NK-92 (cell line): Measurements from ENCODE around the gene LAMB4.

Experiments used
- DNase-seq: peaks from one replicate; lab custom pipeline; 2025; ENCODE audit not compliant: unreplicated experiment; lab: John Stamatoyannopoulos, UW

Gene LAMB4

DNA sequence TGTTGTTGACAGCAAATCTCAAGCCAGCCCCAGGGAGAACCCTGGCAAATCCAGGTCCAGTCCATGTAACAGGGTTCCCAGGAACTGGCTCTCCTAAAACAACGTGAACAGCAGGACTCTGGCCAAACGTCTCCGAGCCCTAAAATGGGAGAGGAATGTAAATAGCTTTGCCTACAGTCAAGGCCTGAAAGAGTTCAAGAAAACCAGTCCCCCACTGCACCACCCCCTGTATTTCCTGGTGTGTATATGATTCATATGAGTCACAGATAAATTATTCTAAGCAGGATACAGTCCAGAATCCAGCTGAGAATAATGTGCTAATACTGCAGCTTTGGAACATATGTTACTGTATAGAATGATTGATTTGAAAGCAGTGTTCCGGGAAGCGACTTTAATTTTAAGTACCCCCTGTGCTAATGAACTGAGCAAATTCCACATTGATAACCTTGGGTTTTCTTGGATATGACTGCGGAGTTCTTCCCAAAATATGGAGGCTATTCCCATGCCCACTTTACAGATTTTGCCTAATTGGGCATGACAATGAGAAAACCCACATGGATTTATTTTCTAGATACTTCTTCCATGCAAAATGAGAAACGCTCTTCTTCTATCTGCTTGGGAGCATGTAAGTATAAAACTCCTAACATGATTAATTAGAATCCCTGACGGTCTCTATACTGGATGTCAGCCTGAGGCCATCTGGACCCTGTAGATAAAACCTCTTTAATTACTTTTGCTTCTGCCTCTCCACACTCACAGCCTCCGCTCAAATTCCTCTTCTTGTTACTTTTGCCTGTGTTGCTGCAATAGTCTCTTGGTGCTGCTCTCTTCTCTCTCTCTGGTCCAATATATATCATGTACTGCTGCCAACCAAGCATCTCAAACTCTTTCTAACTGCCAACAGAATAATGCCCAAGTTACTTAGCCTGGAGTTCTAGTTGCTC is 50.2 kb downstream of the LAMB4 start:
- DNase-seq: no peak

DNA sequence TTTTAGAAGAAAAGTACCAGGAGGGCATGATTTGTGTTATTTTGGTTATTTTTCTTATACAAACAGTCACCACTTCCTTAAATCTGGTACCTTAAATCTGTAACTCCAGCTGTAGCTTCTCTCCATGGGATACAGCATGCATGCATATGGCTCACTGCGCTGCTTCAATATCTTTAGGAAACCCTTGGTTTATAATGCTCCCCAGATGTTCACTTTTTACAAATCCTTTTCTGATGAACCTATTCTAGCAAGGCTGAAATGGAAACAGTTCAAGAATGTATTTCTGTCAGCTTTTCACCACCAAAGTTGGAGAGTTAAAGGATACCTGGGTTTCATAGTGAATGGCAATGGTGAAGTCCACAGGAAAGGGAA is 50.9 kb downstream of the LAMB4 start:
- DNase-seq: no peak

DNA sequence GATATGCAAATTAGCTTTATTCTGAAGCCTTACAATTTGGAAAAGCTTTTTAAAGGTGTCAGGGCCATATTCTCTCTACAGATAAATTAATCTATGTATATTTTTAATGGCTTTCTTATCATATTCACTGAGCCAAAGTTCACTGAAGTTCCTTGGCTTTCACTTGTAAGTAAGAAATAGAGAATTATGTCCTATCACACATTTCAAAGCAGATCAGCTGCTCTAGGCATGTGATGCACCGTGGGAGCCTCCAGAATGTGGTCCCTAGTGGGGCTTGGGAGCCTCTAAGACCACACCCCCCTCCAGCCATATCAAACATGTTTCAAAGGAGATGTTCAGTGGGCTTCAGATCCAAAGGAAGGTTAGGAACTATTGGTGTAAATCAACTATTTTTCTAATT is 51.5 kb downstream of the LAMB4 start:
- DNase-seq: no peak

- no peak for DNase-seq
Measured at GRCh38 chr7:108078211-108078673, 51.9 kb downstream of the LAMB4 start.

DNA sequence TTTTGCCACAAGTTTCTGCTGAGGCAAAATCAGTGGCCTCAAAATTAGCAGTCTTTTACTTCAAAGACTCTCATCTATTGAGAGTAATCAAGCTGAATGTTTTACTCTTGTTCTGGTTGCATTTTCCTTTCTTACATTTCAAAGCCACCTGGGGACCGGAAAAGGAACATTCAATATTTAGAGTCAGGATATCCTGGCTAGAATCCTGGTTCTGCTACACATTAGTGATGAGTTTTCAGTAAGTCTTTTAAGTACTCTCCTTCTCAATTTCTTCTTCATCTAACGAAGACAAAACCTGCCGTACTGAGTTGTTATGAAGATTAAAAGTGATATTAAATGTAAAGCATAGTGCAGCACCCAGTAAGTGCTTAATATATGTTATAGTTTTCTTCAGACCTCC is 52.5 kb downstream of the LAMB4 start:
- DNase-seq: no peak

DNA sequence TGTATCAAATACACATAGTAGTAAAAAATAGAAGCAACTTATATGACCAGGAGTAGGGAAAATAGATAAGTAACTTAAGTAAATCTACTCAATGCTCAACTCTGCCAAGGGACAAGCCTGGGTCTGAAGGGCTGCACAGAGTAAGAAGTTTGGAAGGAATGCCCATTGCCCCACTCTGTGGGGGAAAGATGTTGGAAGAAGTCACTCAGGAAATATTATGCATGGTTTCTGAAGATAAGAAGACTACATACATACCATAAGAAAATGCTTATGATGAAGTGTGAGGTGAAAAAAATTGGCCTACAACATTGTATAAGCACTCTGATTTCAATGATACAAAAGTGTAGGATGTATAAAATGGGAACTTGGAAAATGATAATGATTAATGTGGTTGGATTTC is 54.0 kb downstream of the LAMB4 start:
- no peak for DNase-seq

GRCh38 chr7:108073305-108074070 is 56.7 kb downstream of the LAMB4 start:
- no peak for DNase-seq

DNA sequence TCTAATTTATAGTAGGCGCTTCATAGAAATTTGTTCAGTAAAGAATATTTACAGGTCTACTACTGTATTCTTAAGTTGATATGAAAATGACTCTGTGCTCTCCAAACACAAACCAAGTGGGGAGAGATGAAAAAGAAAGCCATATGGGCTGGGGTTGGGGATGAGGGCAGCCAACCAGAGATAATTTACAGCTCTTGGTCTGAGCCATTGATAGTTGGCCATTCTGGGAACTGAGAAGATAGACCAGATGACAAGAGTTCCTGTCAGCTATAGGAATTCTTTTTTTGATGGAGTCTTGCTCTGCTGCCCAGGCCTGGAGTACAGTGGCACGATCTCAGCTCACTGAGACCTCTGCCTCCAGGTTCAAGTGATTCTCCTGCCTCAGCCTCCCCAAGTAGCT is 57.4 kb downstream of the LAMB4 start:
- no peak for DNase-seq

- DNase-seq: no peak
Measured at GRCh38 chr7:108072116-108072515, 58.0 kb downstream of the LAMB4 start.

DNA sequence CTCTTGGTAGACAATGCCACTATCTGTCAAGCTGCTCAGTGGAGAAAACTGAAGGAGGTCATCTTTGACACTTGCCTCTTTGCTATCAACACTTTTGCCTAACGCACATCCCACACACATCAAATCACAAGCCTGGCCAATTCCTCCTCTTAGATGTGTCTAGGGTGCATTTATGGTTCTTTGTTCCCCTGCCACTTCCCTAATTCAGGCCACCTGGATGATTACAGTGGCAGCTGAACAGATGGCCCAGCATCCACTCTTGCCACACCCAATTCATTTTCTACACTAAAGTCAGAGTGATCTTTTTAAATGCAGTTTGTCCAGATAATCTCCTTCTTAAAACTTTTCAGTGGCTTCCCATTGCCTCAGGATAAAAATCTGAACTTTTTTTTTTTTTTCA is 58.6 kb downstream of the LAMB4 start:
- no peak for DNase-seq

GRCh38 chr7:108069646-108070045 is 60.5 kb downstream of the LAMB4 start:
- no peak for DNase-seq

DNA sequence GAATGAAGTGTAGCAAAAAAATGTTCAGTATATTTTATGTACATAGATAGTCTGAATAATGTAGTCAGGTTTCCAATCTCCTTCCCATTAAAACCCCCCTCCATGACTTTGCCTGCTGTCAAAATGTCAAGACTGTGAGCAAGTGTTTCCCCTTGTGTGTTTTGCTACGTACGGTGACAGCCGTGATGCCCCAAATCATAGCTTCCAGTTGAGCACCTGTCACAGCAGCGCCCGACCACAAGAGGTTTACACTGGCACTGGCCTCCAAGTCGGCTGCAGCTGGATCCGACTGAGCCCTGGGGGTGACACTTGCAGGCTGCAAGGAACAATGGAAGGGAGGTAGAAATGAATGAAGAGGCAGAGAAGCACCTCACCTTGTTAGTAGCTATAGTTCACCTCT is 62.3 kb downstream of the LAMB4 start:
- DNase-seq: no peak

- DNase-seq: no peak
Measured at GRCh38 chr7:108066486-108066885, 63.7 kb downstream of the LAMB4 start.

- DNase-seq: no peak
Measured at GRCh38 chr7:108063520-108063933, 66.6 kb downstream of the LAMB4 start.

GRCh38 chr7:108062250-108063014 is 67.7 kb downstream of the LAMB4 start:
- DNase-seq: no peak

DNA sequence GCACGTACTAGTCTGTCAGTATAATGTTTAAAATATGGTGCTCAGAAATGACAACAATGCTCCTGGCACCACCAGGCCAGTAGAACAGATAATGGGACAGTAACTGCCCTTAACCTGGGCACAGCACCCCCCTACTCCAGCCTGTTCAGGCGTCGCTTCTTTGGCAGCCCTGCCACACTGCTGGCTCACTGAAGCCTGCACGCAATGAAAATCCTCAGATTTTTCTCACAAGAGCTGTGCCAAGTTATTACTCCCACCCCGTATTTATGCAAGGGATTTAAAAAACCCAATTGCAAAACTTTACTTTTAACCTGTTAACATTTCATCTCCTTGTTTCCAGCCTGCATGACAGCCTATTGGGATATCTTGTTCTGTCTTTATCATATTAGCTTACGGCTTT is 70.6 kb downstream of the LAMB4 start:
- no peak for DNase-seq

DNA sequence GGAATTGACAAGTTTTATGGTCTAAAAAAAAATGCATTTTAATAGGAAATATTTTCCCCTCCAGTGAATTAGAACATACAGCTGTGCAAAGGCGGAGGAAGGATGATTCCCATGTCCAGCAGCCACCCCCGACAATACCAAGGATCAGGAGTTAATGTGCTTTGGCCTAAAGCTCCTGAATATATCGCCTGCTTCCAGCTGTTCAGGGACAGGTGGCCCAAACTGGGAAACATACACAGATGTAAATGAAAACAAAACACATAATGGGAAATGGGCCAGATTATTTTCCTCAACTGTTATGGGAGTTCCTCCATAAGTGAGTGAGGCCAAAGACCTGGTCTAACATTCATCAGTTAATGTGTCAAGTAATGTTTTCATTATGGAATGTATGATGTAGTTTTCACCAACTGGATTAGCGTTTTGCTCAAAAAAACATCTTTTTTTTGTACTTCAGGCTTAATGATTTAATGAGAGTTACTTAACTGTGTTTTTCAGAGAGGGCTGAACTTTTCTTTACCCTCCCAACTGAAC is 72.1 kb downstream of the LAMB4 start:
- no peak for DNase-seq

DNA sequence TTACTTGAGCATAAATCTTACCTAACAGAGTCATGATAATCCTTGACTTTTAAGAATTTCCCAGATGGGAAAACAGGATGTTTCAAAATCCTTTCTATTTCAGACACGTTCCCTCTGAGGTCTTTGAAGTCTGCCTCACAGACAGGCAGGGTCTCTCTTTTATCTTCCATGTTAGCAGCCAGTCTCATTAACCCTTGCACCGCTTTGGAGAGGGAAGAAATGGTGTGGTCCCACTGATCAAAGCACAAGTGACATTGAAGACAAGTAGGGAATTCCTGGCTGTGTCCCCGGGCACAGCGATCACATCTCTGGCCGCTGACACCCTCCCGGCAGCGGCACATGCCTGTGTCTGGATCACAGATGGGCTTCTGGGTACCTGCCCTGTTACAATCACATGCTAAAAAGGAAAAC is 74.5 kb downstream of the LAMB4 start:
- no peak for DNase-seq

DNA sequence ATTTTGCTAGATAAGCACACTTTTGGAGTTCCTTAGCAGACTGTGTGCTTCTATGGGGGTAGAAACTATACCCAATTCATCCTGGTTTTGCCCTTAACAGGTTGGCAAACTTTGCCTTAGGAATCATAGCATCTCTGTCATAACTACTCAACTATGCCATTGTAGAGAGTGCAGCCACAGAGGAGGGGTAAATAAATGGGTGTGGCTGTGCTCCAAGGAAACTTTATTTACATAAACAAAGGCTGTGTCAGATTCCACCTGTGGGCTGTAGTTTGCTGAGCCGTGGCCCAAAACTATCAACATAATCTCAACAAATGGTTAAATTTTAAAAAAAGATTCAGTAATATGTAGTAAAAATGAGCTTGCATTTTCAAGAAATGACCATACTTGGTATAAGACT is 75.6 kb downstream of the LAMB4 start:
- no peak for DNase-seq

DNA sequence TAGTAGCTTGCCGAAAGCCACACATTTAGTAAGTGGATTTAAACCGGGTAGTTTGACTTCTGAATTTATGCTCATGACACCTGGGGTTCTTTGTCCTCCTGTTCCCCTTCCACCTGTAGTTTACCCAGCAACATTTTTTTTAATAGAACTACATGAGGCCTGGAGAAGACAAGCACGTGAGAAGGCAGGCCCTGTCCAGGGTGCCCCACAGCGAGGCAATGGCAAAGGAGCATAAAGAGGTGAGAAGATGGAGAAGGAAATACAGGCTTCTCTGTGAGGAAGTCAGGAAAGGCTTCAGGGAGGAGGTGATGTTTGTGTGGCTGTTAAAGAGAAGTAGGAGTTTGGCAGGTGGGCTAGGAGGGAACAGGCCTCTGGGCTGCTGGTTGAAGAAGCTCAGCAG is 76.9 kb downstream of the LAMB4 start:
- no peak for DNase-seq

- no peak for DNase-seq
Measured at GRCh38 chr7:108051454-108051853, 78.7 kb downstream of the LAMB4 start.
